Motor neuron (in vitro differentiated cells): Measurements from ENCODE around the gene CDK5RAP2. TPM values are rescaled to one million over a fixed set of nuclear protein-coding genes. Genes with fewer than 3 reads are reported as not detected.

Source experiments
- ATAC-seq, 8 experiments: fragments of 200-7000 bp; cut with Tn5 transposase; replicated peaks in 6 of 8; 2 replicates each; pipeline ENCODE4 v1.8.0; 2021; ENCODE audit warnings: mild to moderate bottlenecking in 8 of 8, moderate library complexity in 8 of 8
- H3K27ac ChIP-seq, 2 donors: fragments of 250-450 bp; sonication (Bioruptor Pico); 2 replicates each; pipeline ENCODE4 v1.9.0; 2021; ENCODE audit warnings: antibody characterized with exemption in 2 of 2, mild to moderate bottlenecking in 2 of 2, moderate library complexity in 1 of 2
- H3K4me1 ChIP-seq, 2 donors: fragments of 250-450 bp; sonication (Bioruptor Pico); replicated peaks in 1 of 2; 2 replicates each; pipeline ENCODE4 v1.6.1; 2021; ENCODE audit warnings: antibody characterized with exemption in 2 of 2, mild to moderate bottlenecking in 2 of 2, moderate library complexity in 1 of 2
- H3K4me3 ChIP-seq, 5 donors: fragments of 250-450 bp; sonication (Bioruptor Pico); 2 replicates each; pipeline ENCODE4 v1.9.0; 2021; ENCODE audit warnings: antibody characterized with exemption in 5 of 5, mild to moderate bottlenecking in 5 of 5, moderate library complexity in 4 of 5
- WGBS, 10 experiments: fragments of 450-650 bp; shearing (Covaris generic); methylation state at CpG; one replicate each; pipeline ENCODE4 v1.0.0; 2022; 5-methylcytosine and 5-hydroxymethylcytosine counted together
- in situ Hi-C, 9 experiments: fragments of 400-800 bp; cut with MboI; loops; one replicate each; pipeline ENCODE4 v1.15.0; 2021; ENCODE audit warnings: low sequenced_read_pairs in 9 of 9, low pct_unique_long_range_greater_than_20kb in 2 of 9; ENCODE audit not compliant: unreplicated experiment in 9 of 9
- total RNA-seq, 8 experiments: library from RNA; unstranded; fragments of 300-600 nt; gene quantifications; 2 replicates each; pipeline versions ENCODE4 v1.2.3 to v1.2.4, GENCODE V29; 2022

CDK5RAP2 gene
- total RNA-seq, 8 experiments from 2014 or later: 14.1 to 60.0 (median 34.4) TPM

- in situ Hi-C loops: no loop called here
- 0 to 99% (median 82%) methylated on average over 1 to 9 of the region's 13 CpGs; no CpG with 5 or more reads in 1 of the 10 experiments for WGBS, 10 experiments
- Histone ChIP-seq H3K4me3 (no peak overlapping the region), H3K4me1 (peaks cover 6 to 15% of the 10 kb centered on the region in 2 donors), H3K27ac (peak overlapping the region in 1 of 2 donors; percentile 37)
- peak in 7 of 8 experiments; percentile 94 to 99 (median 97) for ATAC-seq
Measured at GRCh38 chr9:120402741-120403542, 177.0 kb downstream of the CDK5RAP2 start.

GRCh38 chr9:120399940-120400339, 180.0 kb downstream of the CDK5RAP2 start:
- ATAC-seq: no peak
- in situ Hi-C loops: no loop called here
- WGBS, 10 experiments: 83 to 100% (median 91%) methylated on average over 1 to 2 of the region's 2 CpGs; no CpG with 5 or more reads in 2 of the 10 experiments
- Histone ChIP-seq H3K4me1 (peaks cover 0 to 5% of the 10 kb centered on the region in 2 donors), H3K4me3 (no peak overlapping the region), H3K27ac (no peak overlapping the region)

- in situ Hi-C loops: no loop called here
- Histone ChIP-seq H3K4me3 (no peak overlapping the region), H3K4me1 (no peaks in the 10 kb centered on the region), H3K27ac (no peak overlapping the region)
- ATAC-seq: no peak
Measured at GRCh38 chr9:120398286-120398685, 181.7 kb downstream of the CDK5RAP2 start.

GRCh38 chr9:120397453-120397852, 182.5 kb downstream of the CDK5RAP2 start:
- no peaks in the 10 kb centered on the region for H3K4me1 ChIP-seq
- 67 to 100% (median 100%) methylated on average over 1 of the region's 1 CpG; no CpG with 5 or more reads in 5 of the 10 experiments for WGBS, 10 experiments
- no peak for ATAC-seq
- H3K4me3 ChIP-seq: no peak overlapping the region
- no peak overlapping the region for H3K27ac ChIP-seq
- in situ Hi-C loops: no loop called here

- ATAC-seq: no peak
- 60 to 100% (median 87%) methylated on average over 1 to 5 of the region's 6 CpGs for WGBS, 10 experiments
- in situ Hi-C loops: no loop called here
Measured at GRCh38 chr9:120396931-120397330, 183.0 kb downstream of the CDK5RAP2 start.

GRCh38 chr9:120396418-120396817, 183.5 kb downstream of the CDK5RAP2 start:
- WGBS, 10 experiments: 66 to 100% (median 100%) methylated on average over 1 to 3 of the region's 3 CpGs; no CpG with 5 or more reads in 2 of the 10 experiments
- ATAC-seq: no peak
- H3K27ac ChIP-seq: no peak overlapping the region
- no peaks in the 10 kb centered on the region for H3K4me1 ChIP-seq
- H3K4me3 ChIP-seq: no peak overlapping the region
- in situ Hi-C loops: no loop called here

More at GRCh38 chr9:120396931-120397330, 183.0 kb downstream of the CDK5RAP2 start:
- H3K4me3 ChIP-seq: no peak overlapping the region
- no peak overlapping the region for H3K27ac ChIP-seq
- no peaks in the 10 kb centered on the region for H3K4me1 ChIP-seq

GRCh38 chr9:120395376-120395775, 184.6 kb downstream of the CDK5RAP2 start:
- in situ Hi-C loops: no loop called here
- no peak overlapping the region for H3K4me3 ChIP-seq
- ATAC-seq: no peak
- H3K4me1 ChIP-seq: no peaks in the 10 kb centered on the region
- WGBS, 10 experiments: 67 to 100% (median 100%) methylated on average over 1 to 7 of the region's 7 CpGs; no CpG with 5 or more reads in 3 of the 10 experiments
- H3K27ac ChIP-seq: no peak overlapping the region

- H3K4me1 ChIP-seq: peaks cover 0 to under 1% of the 10 kb centered on the region in 2 donors
- H3K4me3 ChIP-seq: no peak overlapping the region
- in situ Hi-C loops: no loop called here
- 30 to 96% (median 83%) methylated on average over 1 to 7 of the region's 13 CpGs; no CpG with 5 or more reads in 3 of the 10 experiments for WGBS, 10 experiments
- no peak overlapping the region for H3K27ac ChIP-seq
- ATAC-seq: no peak
Measured at GRCh38 chr9:120394058-120394669, 185.8 kb downstream of the CDK5RAP2 start.

GRCh38 chr9:120393386-120394057, 186.4 kb downstream of the CDK5RAP2 start:
- 13 to 100% (median 88%) methylated on average over 1 to 5 of the region's 7 CpGs; no CpG with 5 or more reads in 2 of the 10 experiments for WGBS, 10 experiments
- H3K4me3 ChIP-seq: no peak overlapping the region
- in situ Hi-C loops: no loop called here
- no peak for ATAC-seq
- H3K27ac ChIP-seq: no peak overlapping the region
- peaks cover 1 to 7% of the 10 kb centered on the region in 2 donors for H3K4me1 ChIP-seq

GRCh38 chr9:120392711-120393110, 187.3 kb downstream of the CDK5RAP2 start:
- H3K27ac ChIP-seq: no peak overlapping the region
- no peak overlapping the region for H3K4me3 ChIP-seq
- peaks cover 6 to 13% of the 10 kb centered on the region in 2 donors for H3K4me1 ChIP-seq
- 67 to 100% (median 98%) methylated on average over 1 to 8 of the region's 8 CpGs; no CpG with 5 or more reads in 4 of the 10 experiments for WGBS, 10 experiments
- no peak for ATAC-seq
- in situ Hi-C loops: no loop called here

- WGBS, 10 experiments: 78 to 100% (median 95%) methylated on average over 1 to 5 of the region's 5 CpGs; no CpG with 5 or more reads in 4 of the 10 experiments
- ATAC-seq: no peak
- in situ Hi-C loops: no loop called here
Measured at GRCh38 chr9:120392245-120392644, 187.7 kb downstream of the CDK5RAP2 start.

GRCh38 chr9:120391691-120392090, 188.3 kb downstream of the CDK5RAP2 start:
- in situ Hi-C loops: no loop called here
- no peak for ATAC-seq
- no peak overlapping the region for H3K27ac ChIP-seq
- peaks cover 6 to 15% of the 10 kb centered on the region in 2 donors for H3K4me1 ChIP-seq
- H3K4me3 ChIP-seq: no peak overlapping the region
- 88 to 100% (median 98%) methylated on average over 1 to 3 of the region's 5 CpGs; no CpG with 5 or more reads in 4 of the 10 experiments for WGBS, 10 experiments

More at GRCh38 chr9:120392245-120392644, 187.7 kb downstream of the CDK5RAP2 start:
- no peak overlapping the region for H3K4me3 ChIP-seq
- H3K4me1 ChIP-seq: peaks cover 6 to 13% of the 10 kb centered on the region in 2 donors
- H3K27ac ChIP-seq: no peak overlapping the region
